Endothelial cell of umbilical vein (primary cell): ENCODE results near the gene NT5DC1. TPM values are rescaled to one million over a fixed set of nuclear protein-coding genes. Genes with fewer than 3 reads are reported as not detected.

Experiments
- BruUV-seq: library from RNA; stranded (reverse); fragments of 400-500 nt; replicated peaks from 2 replicates; lab custom pipeline; 2021; lab: Mats Ljungman, UMichigan
- CTCF ChIA-PET: fragments of 300-600, 350-600 bp; sonication (Branson Sonifier 250); formaldehyde crosslinking; loops from one replicate; lab custom pipeline; 2021; ENCODE audit warnings: antibody characterized with exemption, inconsistent platforms; lab: Charles Lee
- POLR2A ChIA-PET: fragments of 300-600, 350-600 bp; sonication (Branson Sonifier 250); formaldehyde crosslinking; loops from one replicate; lab custom pipeline; 2021; ENCODE audit warnings: antibody characterized with exemption, inconsistent platforms; lab: Charles Lee
- DNase-seq: peaks from one replicate; pipeline ENCODE4 v3.0.0-alpha.2; 2011; ENCODE audit warnings: low read depth, low spot score
- FAIRE-seq: peaks from 2 replicates; lab custom pipeline; 2011; peaks lifted over from hg19 to GRCh38; lab: Jason Lieb, UNC
- H2AFZ ChIP-seq: 2 replicates; pipeline ENCODE4 v1.6.0; 2012; ENCODE audit warnings: low read depth, low read length, control low read depth, inconsistent platforms
- H3K27ac ChIP-seq: 2 replicates; pipeline ENCODE4 v1.5.1; 2011; ENCODE audit warnings: low read depth, mild to moderate bottlenecking, control low read depth, low read length, moderate library complexity; ENCODE audit not compliant: insufficient read depth
- H3K27me3 ChIP-seq, 2 experiments: 2 replicates each; pipeline versions ENCODE4 v1.6.0 to v1.6.1; 2011; ENCODE audit warnings: low read length in 2 of 2, mixed read lengths in 1 of 2; ENCODE audit not compliant: control insufficient read depth in 2 of 2, insufficient read depth in 2 of 2
- H3K36me3 ChIP-seq, 2 experiments: 2 replicates in 1 of 2; 3 replicates in 1 of 2; pipeline ENCODE4 v1.5.1; 2011; ENCODE audit warnings: low read length in 2 of 2, mild to moderate bottlenecking in 1 of 2, moderate library complexity in 1 of 2; ENCODE audit not compliant: control insufficient read depth in 2 of 2, insufficient read depth in 2 of 2; ENCODE audit errors: extremely low read depth in 1 of 2
- H3K4me1 ChIP-seq: 3 replicates; pipeline ENCODE4 v1.5.1; 2011; ENCODE audit warnings: mild to moderate bottlenecking, low read length; ENCODE audit not compliant: control insufficient read depth, insufficient read depth; ENCODE audit errors: extremely low read depth
- H3K4me2 ChIP-seq: 2 replicates; pipeline ENCODE4 v1.6.1; 2011; ENCODE audit warnings: low read length, control low read depth, mixed read lengths; ENCODE audit not compliant: insufficient read depth
- H3K4me3 ChIP-seq, 3 experiments: fragments of 200-600 bp in 1 of 3; sonication (generic), shearing (Covaris generic) in 1 of 3; replicated peaks in 1 of 3; 2 replicates each; pipeline ENCODE4 v1.5.1; 2011 to 2016; ENCODE audit warnings: control low read depth in 3 of 3, low read length in 3 of 3, mild to moderate bottlenecking in 2 of 3, inconsistent platforms in 1 of 3, low read depth in 1 of 3, moderate library complexity in 1 of 3; ENCODE audit not compliant: insufficient read depth in 1 of 3
- H3K79me2 ChIP-seq: 2 replicates; pipeline ENCODE4 v1.6.0; 2012; ENCODE audit warnings: low read length, inconsistent platforms; ENCODE audit not compliant: control insufficient read depth, insufficient read depth
- H3K9ac ChIP-seq: replicated peaks from 2 replicates; pipeline ENCODE3; 2011; ENCODE audit warnings: low read length, control low read depth; ENCODE audit not compliant: insufficient read depth; ENCODE audit errors: extremely low read depth
- H3K9me1 ChIP-seq: replicated peaks from 3 replicates; pipeline ENCODE4 v1.6.0; 2011; ENCODE audit warnings: mild to moderate bottlenecking, low read length; ENCODE audit not compliant: control insufficient read depth, insufficient read depth; ENCODE audit errors: extremely low read depth
- H3K9me3 ChIP-seq: replicated peaks from 2 replicates; pipeline ENCODE4 v1.5.1; 2012; ENCODE audit warnings: low read length, inconsistent platforms; ENCODE audit not compliant: control insufficient read depth, insufficient read depth
- H4K20me1 ChIP-seq: replicated peaks from 2 replicates; pipeline ENCODE3; 2011; ENCODE audit warnings: mild to moderate bottlenecking, low read length; ENCODE audit not compliant: control insufficient read depth, insufficient read depth; ENCODE audit errors: extremely low read depth
- CTCF ChIP-seq, 2 donors: IDR thresholded peaks; 1 replicate in 1 of 2; 2 replicates in 1 of 2; pipeline ENCODE4 v1.5.1; 2011; ENCODE audit warnings: low read length in 2 of 2, mild to moderate bottlenecking in 2 of 2, moderate library complexity in 2 of 2, control low read depth in 1 of 2, inconsistent platforms in 1 of 2, low read depth in 1 of 2; ENCODE audit not compliant: insufficient read depth in 1 of 2; ENCODE audit errors: extremely low read depth in 1 of 2
- EZH2 ChIP-seq: IDR thresholded peaks from 2 replicates; pipeline ENCODE4 v1.6.1; 2012; ENCODE audit warnings: borderline replicate concordance, low read depth, mild to moderate bottlenecking, moderate library complexity, low read length, inconsistent platforms; ENCODE audit not compliant: severe bottlenecking
- FOS ChIP-seq: IDR thresholded peaks from 2 replicates; pipeline ENCODE4 v1.6.1; 2011; ENCODE audit warnings: mild to moderate bottlenecking, low read length, moderate library complexity, borderline replicate concordance; ENCODE audit not compliant: insufficient read depth
- GATA2 ChIP-seq: IDR thresholded peaks from 2 replicates; pipeline ENCODE4 v1.7.0; 2011; ENCODE audit warnings: low read depth, mild to moderate bottlenecking, moderate library complexity, mixed read lengths, low read length; ENCODE audit not compliant: insufficient read length, insufficient read depth
- JUN ChIP-seq: IDR thresholded peaks from 2 replicates; pipeline ENCODE4 v1.6.1; 2011; ENCODE audit warnings: borderline replicate concordance, low read depth; ENCODE audit not compliant: insufficient read length, insufficient read depth
- MAX ChIP-seq: IDR thresholded peaks from 2 replicates; pipeline ENCODE4 v1.6.1; 2011; ENCODE audit not compliant: insufficient read depth, insufficient read length
- MYC ChIP-seq: IDR thresholded peaks from one replicate; pipeline ENCODE4 v1.6.1; 2011; ENCODE audit warnings: mild to moderate bottlenecking, low read depth, low read length
- POLR2A ChIP-seq: IDR thresholded peaks from 2 replicates; pipeline ENCODE4 v1.6.1; 2012; ENCODE audit warnings: low read depth, mild to moderate bottlenecking, control low read depth, low read length
- POLR2AphosphoS5 ChIP-seq: IDR thresholded peaks from 2 replicates; pipeline ENCODE4 v1.6.1; 2012; ENCODE audit warnings: low read depth, mild to moderate bottlenecking, control low read depth, low read length, moderate library complexity; ENCODE audit not compliant: insufficient read depth
- dilution Hi-C: fragments of 300-500 bp; cut with MboI; formaldehyde crosslinking; loops from one replicate; pipeline ENCODE4 v1.15.0; 2019; ENCODE audit warnings: low sequenced_read_pairs; ENCODE audit not compliant: extremely low pct_ligation_motif_present
- intact Hi-C: fragments of 100-400 bp; cut with micrococcal nuclease; formaldehyde crosslinking; loops from one replicate; pipeline ENCODE4 v1.10.0; 2022
- polyA plus RNA-seq, 4 experiments: library from polyadenylated mRNA; depleted of rRNA in 3 of 4; stranded (reverse) in 3 of 4; unstranded in 1 of 4; fragments of >200 nt; gene quantifications; 2 replicates each; pipeline versions ENCODE4 v1.2.1 to v1.2.3, GENCODE V29; 2011 to 2012; ENCODE audit warnings: missing spikeins in 1 of 4
- total RNA-seq: library from RNA; stranded (reverse); gene quantifications from 2 replicates; pipeline ENCODE4 v1.2.3, GENCODE V29; 2021

The NT5DC1 gene
- total and polyA plus RNA-seq, 2 donors (not counting 3 experiments of a cell fraction or from before 2014, with no cell fraction given): 11.3 to 24.3 TPM

GRCh38 chr6:116291701-116292396, 191.2 kb downstream of the NT5DC1 start:
- dilution Hi-C loops: no loop called here
- H3K79me2 ChIP-seq: no peaks in the 10 kb centered on the region
- H2AFZ ChIP-seq: peak overlapping the region; percentile 4
- TF ChIP-seq MAX (no peak), FOS (no peak), EZH2 (no peak), GATA2 (no peak), POLR2AphosphoS5 (no peak)
- H3K27ac ChIP-seq: no peak overlapping the region
- FAIRE-seq: no peak
- no peaks in the 10 kb centered on the region for H3K4me1 ChIP-seq
- H3K27me3 ChIP-seq: no peaks in the 10 kb centered on the region
- H3K9me1 ChIP-seq: no peaks in the 10 kb centered on the region
- CTCF ChIA-PET: interaction anchor here (1.0 to 2.7 kb wide), 4 partner anchors 14 to 269 kb away, joined by 3 to 15 read pairs (median 4); partner anchors contain the start of gene CALHM5
- intact Hi-C loops: no loop called here
- no peaks in the 10 kb centered on the region for H3K36me3 ChIP-seq
- H3K9ac ChIP-seq: no peak overlapping the region
- H3K4me3 ChIP-seq: no peak overlapping the region
- BruUV-seq: no TSS peak
- no peak for DNase-seq
- H4K20me1 ChIP-seq: no peaks in the 10 kb centered on the region
- POLR2A ChIA-PET: no interaction called here
- H3K9me3 ChIP-seq: no peaks in the 10 kb centered on the region
- no peak overlapping the region for H3K4me2 ChIP-seq

- intact Hi-C loops: no loop called here
- Histone ChIP-seq H3K27ac (no peak overlapping the region), H3K4me2 (no peak overlapping the region), H4K20me1 (no peaks in the 10 kb centered on the region), H3K9ac (no peak overlapping the region), H3K4me3 (no peak overlapping the region), H2AFZ (no peak overlapping the region), H3K9me1 (no peaks in the 10 kb centered on the region), H3K4me1 (no peaks in the 10 kb centered on the region), H3K27me3 (no peaks in the 10 kb centered on the region), H3K79me2 (no peaks in the 10 kb centered on the region), H3K36me3 (no peaks in the 10 kb centered on the region), H3K9me3 (no peaks in the 10 kb centered on the region)
- TF ChIP-seq CTCF (IDR thresholded peaks at IDR 0.05; ENCODE audit: extremely low read depth in 1 of 2, insufficient read depth in 1 of 2, low read depth in 1 of 2, low read length in 2 of 2) (no peak), GATA2 (no peak), EZH2 (no peak), POLR2AphosphoS5 (no peak), MAX (no peak), FOS (no peak), MYC (no peak), POLR2A (no peak), JUN (no peak)
- dilution Hi-C loops: no loop called here
- BruUV-seq: no TSS peak
- CTCF ChIA-PET: interaction anchor here (0.8 to 2.7 kb wide), 5 partner anchors 10 to 268 kb away, joined by 3 to 15 read pairs (median 4); partner anchors contain the start of gene CALHM5
- FAIRE-seq (no peak), DNase-seq (no peak)
- POLR2A ChIA-PET: no interaction called here
Observed at GRCh38 chr6:116292553-116292952, 191.9 kb downstream of the NT5DC1 start.
